Upper lobe of left lung (tissue), 6 donors: ENCODE measurements around the gene TSHZ1. TPM values are rescaled to one million over a fixed set of nuclear protein-coding genes. Genes with fewer than 3 reads are reported as not detected.
A peak's percentile ranks its signal among the peaks of the same experiment; 100 is the strongest.

Experiments
- ATAC-seq, 2 donors: fragments of 200-7000 bp; cut with Tn5 transposase; one replicate each; pipeline ENCODE4 v1.9.1; 2022; ENCODE audit warnings: mild to moderate bottlenecking in 2 of 2, moderate library complexity in 2 of 2; ENCODE audit not compliant: low FRiP score in 2 of 2
- DNase-seq, 2 donors: peaks; one replicate each; pipeline ENCODE4 v3.0.0-alpha.2; 2019 to 2020
- H3K27ac ChIP-seq, 4 donors: fragments of 200-600 bp; sonication (generic); one replicate each; pipeline ENCODE4 v1.5.1; 2016 to 2019
- H3K27me3 ChIP-seq, 4 donors: fragments of 200-600 bp; sonication (generic); one replicate each; pipeline ENCODE4 v1.5.1; 2017 to 2019
- H3K36me3 ChIP-seq, 4 donors: fragments of 200-600 bp; sonication (generic); one replicate each; pipeline ENCODE4 v1.5.1; 2016 to 2019
- H3K4me1 ChIP-seq, 4 donors: fragments of 200-600 bp; sonication (generic); one replicate each; pipeline ENCODE4 v1.5.1; 2018 to 2019
- H3K4me3 ChIP-seq, 4 donors: fragments of 200-600 bp; sonication (generic); one replicate each; pipeline ENCODE4 v1.5.1; 2017 to 2019; ENCODE audit warnings: mild to moderate bottlenecking in 2 of 4, moderate library complexity in 1 of 4
- H3K9me3 ChIP-seq, 4 donors: fragments of 200-600 bp; sonication (generic); one replicate each; pipeline ENCODE4 v1.5.1; 2018 to 2019
- EP300 ChIP-seq, 4 donors: sonication (generic); formaldehyde crosslinking; IDR thresholded peaks; one replicate each; pipeline ENCODE4 v1.5.1; 2017; ENCODE audit warnings: antibody characterized with exemption in 4 of 4, control low read depth in 2 of 4
- POLR2A ChIP-seq, 4 donors: fragments of 450-650 bp; IDR thresholded peaks; one replicate each; pipeline ENCODE4 v1.5.1; 2016 to 2017; ENCODE audit warnings: antibody characterized with exemption in 4 of 4, mild to moderate bottlenecking in 2 of 4
- POLR2AphosphoS5 ChIP-seq, 2 donors: sonication (generic); formaldehyde crosslinking; IDR thresholded peaks; one replicate each; pipeline ENCODE4 v1.5.1; 2017; ENCODE audit warnings: antibody characterized with exemption in 2 of 2
- WGBS, 2 donors: methylation state at CpG; one replicate each; pipeline ENCODE4 v1.1.5; 2017 to 2018; 5-methylcytosine and 5-hydroxymethylcytosine counted together
- total RNA-seq, 6 donors: library from RNA; depleted of rRNA in 4 of 6; stranded (reverse); fragments of >200 nt in 4 of 6; gene quantifications; one replicate each; pipeline versions ENCODE4 v1.1.0 to v1.2.1, GENCODE V29; 2016 to 2021
- TF ChIP-seq, protein P1 (sequence below), 6 experiments: fragments of 450-650 bp in 4 of 6; fragments of 200-600 bp in 2 of 6; sonication (generic) in 2 of 6; IDR thresholded peaks; one replicate each; pipeline ENCODE4 v1.5.1; 2016 to 2019; ENCODE audit warnings: antibody characterized with exemption in 6 of 6
- donor health status: DM: no; HTN: no; CAD: no; lungs with moderate emphysema.
- donor health status: DM: no; HTN: yes; CAD: no; lungs with severe emphysema.

TSHZ1 gene
- total RNA-seq, 6 donors from 2014 or later, result 9.1 to 16.5 (median 14.3) TPM

- peaks cover 40 to 44% (median 42%) of the 10 kb centered on the region in 4 donors for H3K4me1 ChIP-seq
- ATAC-seq, result no peak
- 43 to 51% methylated on average over 5 of the region's 5 CpGs for WGBS, 2 donors
- DNase-seq, result no peak
- H3K9me3 ChIP-seq, result no peaks in the 10 kb centered on the region
- no peak for TF ChIP-seq EP300 (IDR thresholded peaks at IDR 0.05)
- TF ChIP-seq POLR2A (IDR thresholded peaks at IDR 0.05), result no peak
- TF ChIP-seq, protein P1, sequence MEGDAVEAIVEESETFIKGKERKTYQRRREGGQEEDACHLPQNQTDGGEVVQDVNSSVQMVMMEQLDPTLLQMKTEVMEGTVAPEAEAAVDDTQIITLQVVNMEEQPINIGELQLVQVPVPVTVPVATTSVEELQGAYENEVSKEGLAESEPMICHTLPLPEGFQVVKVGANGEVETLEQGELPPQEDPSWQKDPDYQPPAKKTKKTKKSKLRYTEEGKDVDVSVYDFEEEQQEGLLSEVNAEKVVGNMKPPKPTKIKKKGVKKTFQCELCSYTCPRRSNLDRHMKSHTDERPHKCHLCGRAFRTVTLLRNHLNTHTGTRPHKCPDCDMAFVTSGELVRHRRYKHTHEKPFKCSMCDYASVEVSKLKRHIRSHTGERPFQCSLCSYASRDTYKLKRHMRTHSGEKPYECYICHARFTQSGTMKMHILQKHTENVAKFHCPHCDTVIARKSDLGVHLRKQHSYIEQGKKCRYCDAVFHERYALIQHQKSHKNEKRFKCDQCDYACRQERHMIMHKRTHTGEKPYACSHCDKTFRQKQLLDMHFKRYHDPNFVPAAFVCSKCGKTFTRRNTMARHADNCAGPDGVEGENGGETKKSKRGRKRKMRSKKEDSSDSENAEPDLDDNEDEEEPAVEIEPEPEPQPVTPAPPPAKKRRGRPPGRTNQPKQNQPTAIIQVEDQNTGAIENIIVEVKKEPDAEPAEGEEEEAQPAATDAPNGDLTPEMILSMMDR (IDR thresholded peaks at IDR 0.05), result no peak
- TF ChIP-seq POLR2AphosphoS5 (IDR thresholded peaks at IDR 0.05), result no peak
- H3K36me3 ChIP-seq, result no peaks in the 10 kb centered on the region
- H3K27me3 ChIP-seq, result no peaks in the 10 kb centered on the region
- H3K4me3 ChIP-seq, result no peak overlapping the region
- H3K27ac ChIP-seq, result peak overlapping the region in 1 of 4 donors; percentile 82
These were observed 3.2 kb downstream of the TSHZ1 start for GRCh38 chr18:75213611-75214331.

- Histone ChIP-seq H3K27me3 (no peaks in the 10 kb centered on the region), H3K27ac (peak overlapping the region in 1 of 4 donors; percentile 82), H3K36me3 (no peaks in the 10 kb centered on the region), H3K9me3 (no peaks in the 10 kb centered on the region), H3K4me3 (no peak overlapping the region), H3K4me1 (peaks cover 40 to 44% (median 42%) of the 10 kb centered on the region in 4 donors)
- DNase-seq (no peak), ATAC-seq (no peak)
- TF ChIP-seq, protein P1 (IDR thresholded peaks at IDR 0.05), result no peak
- TF ChIP-seq POLR2A (IDR thresholded peaks at IDR 0.05) (no peak), EP300 (IDR thresholded peaks at IDR 0.05) (no peak), POLR2AphosphoS5 (IDR thresholded peaks at IDR 0.05) (no peak)
- WGBS, 2 donors, result 62 to 71% methylated on average over 5 of the region's 5 CpGs
These were observed 3.7 kb downstream of the TSHZ1 start for GRCh38 chr18:75214332-75214690.

DNA sequence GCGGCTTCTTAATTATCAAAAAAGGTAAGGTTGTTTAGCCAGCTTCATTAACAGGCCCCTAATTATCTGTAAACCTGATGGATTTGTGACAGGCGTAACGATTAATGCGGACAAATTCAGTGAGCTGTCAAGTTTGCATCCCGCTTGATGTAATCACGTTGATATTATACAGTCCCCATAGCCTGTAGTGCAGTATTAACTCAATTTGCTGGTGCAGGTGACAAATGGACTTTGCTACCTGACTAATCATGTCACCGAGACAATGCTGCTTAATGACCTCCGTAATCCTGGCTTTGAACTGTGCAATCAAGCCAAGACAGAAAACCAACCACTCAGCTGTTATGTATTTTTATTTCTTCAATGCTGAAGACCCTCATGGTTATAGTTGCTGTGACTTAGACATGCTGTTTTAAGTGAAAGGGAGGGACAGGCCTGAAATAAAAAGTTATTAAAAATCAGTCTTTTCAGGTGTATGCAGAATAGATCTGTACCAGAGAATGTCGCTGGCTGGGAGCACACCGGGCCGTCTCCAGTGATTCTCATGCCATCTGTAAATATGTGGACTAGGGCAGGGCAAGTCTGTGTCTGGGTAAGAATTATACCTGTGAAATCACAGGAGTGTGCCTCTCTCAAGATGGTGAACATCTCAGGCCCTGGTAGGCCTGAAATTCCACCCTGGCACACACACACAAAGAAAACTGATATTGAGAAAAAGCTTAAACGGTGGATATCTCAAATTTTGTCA, 4.3 kb downstream of the TSHZ1 start:
- ATAC-seq (no peak), DNase-seq (no peak)
- Histone ChIP-seq H3K27ac (no peak overlapping the region), H3K4me1 (peaks cover 37 to 43% (median 40%) of the 10 kb centered on the region in 4 donors), H3K36me3 (no peaks in the 10 kb centered on the region), H3K4me3 (no peak overlapping the region), H3K27me3 (no peaks in the 10 kb centered on the region), H3K9me3 (no peaks in the 10 kb centered on the region)
- TF ChIP-seq POLR2A (IDR thresholded peaks at IDR 0.05) (no peak), POLR2AphosphoS5 (IDR thresholded peaks at IDR 0.05) (no peak), EP300 (IDR thresholded peaks at IDR 0.05) (no peak)
- TF ChIP-seq, protein P1 (IDR thresholded peaks at IDR 0.05), result no peak
- WGBS, 2 donors, result 91 to 94% methylated on average over 11 to 12 of the region's 12 CpGs

DNA sequence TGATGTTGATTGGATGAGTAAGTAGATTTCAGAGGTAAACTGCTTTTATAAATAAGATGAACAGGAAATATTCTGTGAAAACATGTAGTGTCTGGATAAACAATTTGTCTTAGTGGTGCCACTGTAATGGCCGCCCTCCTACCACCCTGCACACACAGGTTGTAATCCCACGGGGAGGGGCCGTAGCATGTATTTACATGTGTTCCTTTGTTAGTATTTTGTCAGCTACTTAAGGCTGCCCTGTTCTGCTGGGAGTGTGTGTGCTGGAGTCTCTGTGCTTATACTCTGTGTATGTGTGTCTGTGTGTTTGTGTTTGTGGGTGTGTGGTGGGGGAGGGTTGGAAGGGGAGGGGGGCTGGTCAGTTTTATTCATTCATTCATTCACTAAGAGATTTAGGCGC, 5.1 kb downstream of the TSHZ1 start:
- ATAC-seq (no peak), DNase-seq (no peak)
- TF ChIP-seq, protein P1 (IDR thresholded peaks at IDR 0.05), result no peak
- TF ChIP-seq POLR2AphosphoS5 (IDR thresholded peaks at IDR 0.05) (no peak), POLR2A (IDR thresholded peaks at IDR 0.05) (no peak), EP300 (IDR thresholded peaks at IDR 0.05) (no peak)
- no peaks in the 10 kb centered on the region for H3K36me3 ChIP-seq
- WGBS, 2 donors, result 79 to 89% methylated on average over 4 of the region's 4 CpGs
- no peaks in the 10 kb centered on the region for H3K9me3 ChIP-seq
- no peak overlapping the region for H3K4me3 ChIP-seq
- no peaks in the 10 kb centered on the region for H3K27me3 ChIP-seq
- H3K4me1 ChIP-seq, result peaks cover 32 to 39% (median 35%) of the 10 kb centered on the region in 4 donors
- peak overlapping the region in 1 of 4 donors; percentile 46 for H3K27ac ChIP-seq
